HepG2 (cell line): ENCODE measurements around the gene GLB1L. TPM values are rescaled to one million over a fixed set of nuclear protein-coding genes. Genes with fewer than 3 reads are reported as not detected.
A peak's percentile ranks its signal among the peaks of the same experiment; 100 is the strongest.

Experiments
- ELF3 ChIP-seq: IDR thresholded peaks from 2 replicates; pipeline ENCODE4 v1.6.1; 2016; ENCODE audit warnings: missing genetic modification reagents, missing compliant biosample characterization
- EP300 ChIP-seq, 3 experiments: sonication (generic) in 1 of 3; formaldehyde crosslinking in 1 of 3; IDR thresholded peaks; 2 replicates each; pipeline versions ENCODE4 v1.5.1 to v1.6.1; 2011 to 2020; ENCODE audit warnings: low read depth in 2 of 3, low read length in 2 of 3, borderline replicate concordance in 1 of 3, improper control_type of control experiment in 1 of 3, mild to moderate bottlenecking in 1 of 3, missing genetic modification reagents in 1 of 3, moderate library complexity in 1 of 3
- FOXM1 ChIP-seq: sonication (generic); formaldehyde crosslinking; IDR thresholded peaks from 2 replicates; pipeline ENCODE4 v1.5.0; 2020; ENCODE audit warnings: missing genetic modification reagents
- HNRNPH1 ChIP-seq: fragments of 200-400 bp; formaldehyde crosslinking; optimal IDR thresholded peaks from 2 replicates; pipeline ENCODE3; 2017; ENCODE audit warnings: mild to moderate bottlenecking, low read depth, low read length
- MIER2 ChIP-seq: IDR thresholded peaks from 2 replicates; pipeline ENCODE4 v1.6.1; 2016; ENCODE audit warnings: missing biosample characterization, missing genetic modification reagents
- MYNN ChIP-seq: sonication (generic); formaldehyde crosslinking; IDR thresholded peaks from 2 replicates; pipeline ENCODE4 v1.4.0; 2020; ENCODE audit warnings: mild to moderate bottlenecking, low read depth, missing genetic modification reagents
- PBX3 ChIP-seq: sonication (generic); formaldehyde crosslinking; IDR thresholded peaks from 2 replicates; pipeline ENCODE4 v1.8.1; 2023; ENCODE audit warnings: missing genetic modification reagents, inconsistent platforms, borderline replicate concordance
- REXO4 ChIP-seq: sonication (generic); formaldehyde crosslinking; IDR thresholded peaks from 2 replicates; pipeline ENCODE4 v1.8.0; 2022; ENCODE audit warnings: missing genetic modification reagents, mild to moderate bottlenecking, borderline replicate concordance
- SIX4 ChIP-seq: sonication (generic); formaldehyde crosslinking; IDR thresholded peaks from 2 replicates; pipeline ENCODE4 v1.4.0; 2020; ENCODE audit warnings: missing genetic modification reagents
- SMYD3 ChIP-seq: sonication (generic); formaldehyde crosslinking; IDR thresholded peaks from 2 replicates; pipeline ENCODE4 v1.8.1; 2023; ENCODE audit warnings: mild to moderate bottlenecking, missing genetic modification reagents
- SRSF4 ChIP-seq: fragments of 200-400 bp; formaldehyde crosslinking; IDR thresholded peaks from one replicate; pipeline ENCODE4 v1.6.1; 2018; ENCODE audit warnings: mild to moderate bottlenecking, low read depth, low read length, moderate library complexity; ENCODE audit not compliant: poor library complexity, severe bottlenecking
- TCF12 ChIP-seq, 2 experiments: fragments of 450-650 bp in 1 of 2; sonication (generic) in 1 of 2; formaldehyde crosslinking in 1 of 2; IDR thresholded peaks; 2 replicates each; pipeline versions ENCODE4 v1.6.1 to v1.8.0; 2017 to 2022; ENCODE audit warnings: antibody characterized with exemption in 1 of 2, mild to moderate bottlenecking in 1 of 2, missing genetic modification reagents in 1 of 2, moderate library complexity in 1 of 2
- ZNF20 ChIP-seq: sonication (generic); formaldehyde crosslinking; IDR thresholded peaks from 2 replicates; pipeline ENCODE4 v1.4.0; 2020; ENCODE audit warnings: mild to moderate bottlenecking, moderate library complexity, missing genetic modification reagents
- ZNF317 ChIP-seq: sonication (generic); formaldehyde crosslinking; IDR thresholded peaks from 2 replicates; pipeline ENCODE4 v1.5.0; 2020; ENCODE audit warnings: mild to moderate bottlenecking, missing genetic modification reagents
- ZNF318 ChIP-seq: sonication (generic); formaldehyde crosslinking; IDR thresholded peaks from 2 replicates; pipeline ENCODE4 v1.4.0; 2020; ENCODE audit warnings: mild to moderate bottlenecking, missing genetic modification reagents
- ZNF549 ChIP-seq: sonication (generic); formaldehyde crosslinking; IDR thresholded peaks from 2 replicates; pipeline ENCODE4 v1.5.0; 2020; ENCODE audit warnings: missing genetic modification reagents
- ZNF775 ChIP-seq: sonication (generic); formaldehyde crosslinking; IDR thresholded peaks from 2 replicates; pipeline ENCODE4 v1.4.0; 2020; ENCODE audit warnings: missing genetic modification reagents, mild to moderate bottlenecking, moderate library complexity, borderline replicate concordance
- ZNF83 ChIP-seq: sonication (generic); formaldehyde crosslinking; IDR thresholded peaks from 2 replicates; pipeline ENCODE4 v1.4.0; 2020; ENCODE audit warnings: missing genetic modification reagents, mild to moderate bottlenecking, borderline replicate concordance
- polyA plus RNA-seq, 8 experiments: library from polyadenylated mRNA; depleted of rRNA in 3 of 8; stranded (reverse) in 7 of 8; unstranded in 1 of 8; fragments of >200 nt; fragmentation: Illumina TruSeq in 4 of 8; extraction: Trizol in 4 of 8; gene quantifications; 2 replicates each; pipeline versions ENCODE4 v1.2.1 to v1.2.3, GENCODE V29; 2011 to 2016; ENCODE audit warnings: low read depth in 4 of 8, missing spikeins in 1 of 8, mixed read lengths in 1 of 8; ENCODE audit not compliant: insufficient read depth in 1 of 8
- total RNA-seq, 5 experiments: library from RNA; depleted of rRNA; stranded (reverse); fragments of >200 nt; fragmentation: Illumina TruSeq; extraction: Trizol; gene quantifications; 2 replicates each; pipeline ENCODE4 v1.2.3, GENCODE V29; 2016; ENCODE audit warnings: low read depth in 1 of 5

Gene GLB1L
- total and polyA plus RNA-seq, 2 of the 13 experiments (the other 11 are each of a cell fraction or from before 2014, with no cell fraction given) = 6.8 to 7.3 TPM

- TF ChIP-seq SRSF4 (no peak), ZNF318 (CRISPR knock-in tag) (peak; percentile 84; the same call in 1 of the 2 replicates), SIX4 (CRISPR knock-in tag) (peak; percentile 64; the same call in 1 of the 2 replicates), ZNF317 (peak; percentile 93), PBX3 (CRISPR knock-in tag) (no peak; the same call in 1 of the 2 replicates), TCF12 (IDR thresholded peaks at IDR 0.05) (no peak), TCF12 (CRISPR knock-in tag; IDR thresholded peaks at IDR 0.05) (peak; percentile 99), HNRNPH1 (no peak), MYNN (CRISPR knock-in tag) (no peak), ZNF775 (CRISPR knock-in tag) (no peak; the same call in 1 of the 2 replicates), FOXM1 (CRISPR knock-in tag) (0 out of 2 replicates have a peak, but pooled peaks have one; percentile 12), ELF3 (peak; percentile 77), ZNF549 (no peak), ZNF20 (CRISPR knock-in tag) (peak; percentile 97; the same call in 1 of the 2 replicates), SMYD3 (CRISPR knock-in tag) (peak; percentile 97), REXO4 (no peak), ZNF83 (peak; percentile 82; the same call in 1 of the 2 replicates), MIER2 (CRISPR knock-in tag) (peak; percentile 82), EP300 (IDR thresholded peaks at IDR 0.05; ENCODE audit: low read depth in 2 of 2, low read length in 2 of 2) (no peak; a peak in 1 of 4 replicates), EP300 (CRISPR knock-in tag; IDR thresholded peaks at IDR 0.05; ENCODE audit: borderline replicate concordance) (peak; percentile 32; the same call in 1 of the 2 replicates)
These were observed 26.2 kb downstream of the GLB1L start, which contains the start of gene ABCB6 (continued) for GRCh38 chr2:219218732-219219701.
